Hepatocyte (in vitro differentiated cells): ENCODE results near the gene MSRB1.

Experiments
- EZH2 ChIP-seq: fragments of 200-600 bp; sonication (generic); IDR thresholded peaks from 2 replicates; pipeline ENCODE4 v1.6.1; 2016; ENCODE audit warnings: antibody characterized with exemption, mild to moderate bottlenecking, borderline replicate concordance
- TF ChIP-seq, protein P1 (sequence below): fragments of 200-600 bp; sonication (generic); IDR thresholded peaks from 2 replicates; pipeline ENCODE4 v1.5.1; 2016; ENCODE audit warnings: antibody characterized with exemption, mild to moderate bottlenecking; ENCODE audit not compliant: poor library complexity

- TF ChIP-seq, protein P1, sequence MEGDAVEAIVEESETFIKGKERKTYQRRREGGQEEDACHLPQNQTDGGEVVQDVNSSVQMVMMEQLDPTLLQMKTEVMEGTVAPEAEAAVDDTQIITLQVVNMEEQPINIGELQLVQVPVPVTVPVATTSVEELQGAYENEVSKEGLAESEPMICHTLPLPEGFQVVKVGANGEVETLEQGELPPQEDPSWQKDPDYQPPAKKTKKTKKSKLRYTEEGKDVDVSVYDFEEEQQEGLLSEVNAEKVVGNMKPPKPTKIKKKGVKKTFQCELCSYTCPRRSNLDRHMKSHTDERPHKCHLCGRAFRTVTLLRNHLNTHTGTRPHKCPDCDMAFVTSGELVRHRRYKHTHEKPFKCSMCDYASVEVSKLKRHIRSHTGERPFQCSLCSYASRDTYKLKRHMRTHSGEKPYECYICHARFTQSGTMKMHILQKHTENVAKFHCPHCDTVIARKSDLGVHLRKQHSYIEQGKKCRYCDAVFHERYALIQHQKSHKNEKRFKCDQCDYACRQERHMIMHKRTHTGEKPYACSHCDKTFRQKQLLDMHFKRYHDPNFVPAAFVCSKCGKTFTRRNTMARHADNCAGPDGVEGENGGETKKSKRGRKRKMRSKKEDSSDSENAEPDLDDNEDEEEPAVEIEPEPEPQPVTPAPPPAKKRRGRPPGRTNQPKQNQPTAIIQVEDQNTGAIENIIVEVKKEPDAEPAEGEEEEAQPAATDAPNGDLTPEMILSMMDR = no peak
- TF ChIP-seq EZH2 = no peak
Observed at GRCh38 chr16:1950047-1950446, 7.0 kb upstream of the MSRB1 start.
